Activated CD4-positive, alpha-beta T cell treated with anti-CD3 and anti-CD28 coated beads, Interleukin-2, Interleukin-6, amounts not matched to agents 100 ng/mL and 50 ng/mL, durations not matched to agents 16 hours and 8 hours (primary cell): ENCODE results near the gene GINS1.
"Not testable (repeated sequence)": the region's sequence is repeated elsewhere in the genome, so short reads cannot be mapped to it uniquely, and the experiment has no call there.

Source experiments
- DNase-seq: peaks from one replicate; pipeline ENCODE4 v3.0.0-alpha.2; 2020

The GINS1 gene

DNA sequence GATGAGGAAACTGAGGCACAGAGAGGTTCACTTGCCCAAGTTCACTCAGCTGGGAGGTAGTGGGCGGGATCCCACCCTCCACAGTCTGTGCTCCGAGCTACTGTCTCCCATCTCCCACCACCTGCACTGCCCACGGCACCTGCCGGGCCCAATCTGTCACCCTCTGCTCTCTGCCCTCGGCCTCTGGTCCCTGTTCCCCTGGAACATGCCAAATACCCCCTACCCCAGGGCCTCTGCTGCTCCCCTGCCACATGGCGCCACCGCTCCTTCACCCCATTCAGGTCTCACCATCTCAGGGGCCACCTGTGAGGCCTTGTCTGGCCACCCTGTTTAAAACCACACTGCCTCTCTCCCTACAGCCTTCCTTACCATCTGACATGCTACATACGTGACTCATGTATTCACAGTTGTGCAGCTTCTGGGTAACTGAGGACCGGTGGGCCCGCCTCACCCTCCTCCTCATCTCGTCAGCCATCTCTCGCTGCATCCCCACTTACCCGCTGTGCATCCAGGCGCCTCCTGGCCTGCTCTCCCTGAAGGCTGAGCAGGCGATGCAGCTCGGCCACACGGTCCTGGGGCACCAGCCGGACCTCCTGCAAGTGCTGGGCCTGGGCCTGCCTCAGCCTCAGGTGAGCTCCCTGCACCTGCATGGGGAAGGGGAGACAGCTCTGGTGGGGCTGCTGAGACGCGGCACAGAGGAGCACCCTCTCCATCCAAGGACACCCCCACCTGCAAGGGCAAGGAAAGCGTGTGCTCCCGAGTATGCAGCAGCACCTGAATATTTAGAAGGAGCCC lies 50.6 kb downstream of the GINS1 start:
- DNase-seq = no peak

- no peak for DNase-seq
These were observed 51.8 kb downstream of the GINS1 start for GRCh38 chr20:25459111-25459830.

DNA sequence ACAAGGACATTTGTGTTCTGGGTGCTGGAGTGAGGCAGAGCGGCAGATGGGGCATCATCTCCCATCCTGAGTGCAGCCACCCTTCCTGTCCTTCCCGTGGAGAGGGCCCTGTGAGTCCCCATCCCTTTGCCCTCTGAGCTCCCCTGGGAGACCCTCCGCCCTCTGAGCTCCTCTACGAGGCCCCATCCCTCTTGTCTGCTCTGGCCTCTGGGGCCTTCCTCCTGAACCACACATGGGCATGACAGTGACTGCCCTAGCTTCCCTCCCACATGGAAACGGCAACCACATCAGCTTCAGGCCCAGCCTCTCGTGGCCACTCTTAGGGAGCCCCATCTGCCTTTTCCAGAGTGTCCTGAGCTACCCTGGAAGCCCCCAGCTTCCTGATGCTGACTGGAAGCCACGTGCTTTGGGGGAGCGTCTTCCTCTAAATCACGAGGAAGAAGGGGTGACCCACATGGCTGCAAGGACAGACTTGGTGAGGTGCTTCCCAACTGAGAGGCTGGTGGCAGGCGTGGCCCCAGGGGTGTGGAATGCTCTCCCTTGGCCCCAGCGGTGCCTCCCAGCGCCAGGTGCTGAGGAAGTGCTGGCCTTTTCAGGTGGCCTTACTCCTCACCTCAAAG lies 52.6 kb downstream of the GINS1 start:
- DNase-seq = no peak

DNA sequence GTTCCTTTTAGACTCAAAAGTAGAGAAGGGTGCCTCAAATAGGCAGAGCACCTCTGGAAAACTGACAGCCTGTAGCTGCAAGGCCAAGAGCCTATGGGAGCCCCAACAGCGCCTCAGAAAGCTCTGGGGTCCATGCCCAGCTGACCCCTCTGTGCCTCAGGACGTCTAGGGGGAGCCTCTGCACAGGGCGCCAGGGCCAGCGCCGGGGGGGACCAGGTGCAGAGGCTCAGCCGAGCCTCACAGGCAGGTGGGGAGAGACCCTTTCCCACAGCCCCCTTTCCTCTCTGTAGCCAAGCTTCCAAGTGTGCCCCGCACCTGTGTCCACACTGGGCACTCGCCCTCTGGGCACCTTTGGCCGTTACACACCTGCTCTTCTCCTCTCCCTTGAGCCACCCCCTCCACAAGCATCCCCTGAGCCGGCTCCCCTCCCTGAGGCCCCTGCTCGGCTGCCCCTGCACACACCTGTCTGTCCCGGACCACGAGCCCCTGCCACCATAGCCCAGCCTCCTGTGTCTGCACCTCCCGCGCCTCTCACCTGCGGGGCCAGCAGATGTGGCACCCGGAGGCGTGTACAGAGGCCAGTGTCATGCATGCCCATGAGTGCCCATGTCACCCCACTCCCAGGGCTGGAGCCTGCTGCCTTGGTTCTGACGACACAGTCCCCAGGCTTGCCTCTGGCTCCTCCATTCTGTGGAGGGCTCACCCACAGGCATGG lies 53.2 kb downstream of the GINS1 start:
- DNase-seq = no peak

DNA sequence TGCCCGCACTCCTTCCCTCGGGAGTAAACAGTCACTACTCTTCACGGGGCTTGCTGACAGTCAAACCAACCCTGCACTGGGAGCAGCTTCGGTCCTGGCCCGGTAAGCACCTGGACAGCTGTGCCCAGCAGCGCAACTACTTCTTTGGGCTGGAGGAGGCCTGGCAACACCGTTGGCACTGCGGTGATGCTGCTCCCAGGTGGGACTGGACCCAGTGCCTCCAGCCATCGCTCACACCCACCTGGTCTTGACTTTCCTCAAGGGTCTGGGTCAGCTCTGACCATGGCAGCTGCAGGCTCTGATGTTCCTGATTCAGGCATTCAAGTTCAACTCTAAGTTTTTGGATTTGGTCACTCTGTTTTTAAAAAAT lies 53.8 kb downstream of the GINS1 start:
- no peak for DNase-seq

DNA sequence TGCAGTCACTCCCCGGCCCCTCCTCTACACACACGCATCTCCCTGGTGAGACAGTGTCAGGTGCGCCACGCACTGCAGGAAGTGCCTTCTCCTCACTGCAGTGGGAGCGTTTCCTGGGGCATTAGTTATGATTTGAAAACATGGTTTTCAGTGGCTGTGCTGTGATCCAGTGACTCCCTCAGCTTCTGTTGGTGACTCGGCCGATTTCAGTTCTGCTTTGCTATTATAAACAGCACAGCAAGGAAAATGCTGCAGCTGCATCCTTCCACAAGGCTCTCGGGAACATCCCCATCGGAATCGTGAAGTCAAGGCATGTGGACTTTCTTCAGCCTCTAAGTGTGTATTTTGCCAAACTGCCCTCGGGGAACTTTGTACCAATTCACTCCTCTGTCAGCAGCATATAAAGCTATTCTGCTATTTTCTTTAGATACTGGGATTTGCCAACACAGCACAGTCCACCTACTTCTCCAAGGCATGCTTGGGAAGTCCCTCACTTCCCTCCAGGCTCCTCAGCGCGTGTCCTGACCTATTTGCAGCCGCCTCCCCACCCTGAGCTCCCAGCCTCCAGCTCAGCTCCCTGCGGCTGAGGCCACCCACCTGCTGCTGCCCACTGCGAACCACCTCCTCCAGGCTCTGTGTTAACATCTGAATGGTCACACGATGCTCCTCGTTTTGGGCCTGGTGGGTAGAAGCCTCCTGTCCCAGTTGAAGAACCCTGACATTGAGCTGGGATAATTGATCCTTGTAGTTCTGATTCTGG lies 54.5 kb downstream of the GINS1 start:
- no peak for DNase-seq

- no peak for DNase-seq
These were observed 57.2 kb downstream of the GINS1 start for GRCh38 chr20:25464501-25465242.

DNA sequence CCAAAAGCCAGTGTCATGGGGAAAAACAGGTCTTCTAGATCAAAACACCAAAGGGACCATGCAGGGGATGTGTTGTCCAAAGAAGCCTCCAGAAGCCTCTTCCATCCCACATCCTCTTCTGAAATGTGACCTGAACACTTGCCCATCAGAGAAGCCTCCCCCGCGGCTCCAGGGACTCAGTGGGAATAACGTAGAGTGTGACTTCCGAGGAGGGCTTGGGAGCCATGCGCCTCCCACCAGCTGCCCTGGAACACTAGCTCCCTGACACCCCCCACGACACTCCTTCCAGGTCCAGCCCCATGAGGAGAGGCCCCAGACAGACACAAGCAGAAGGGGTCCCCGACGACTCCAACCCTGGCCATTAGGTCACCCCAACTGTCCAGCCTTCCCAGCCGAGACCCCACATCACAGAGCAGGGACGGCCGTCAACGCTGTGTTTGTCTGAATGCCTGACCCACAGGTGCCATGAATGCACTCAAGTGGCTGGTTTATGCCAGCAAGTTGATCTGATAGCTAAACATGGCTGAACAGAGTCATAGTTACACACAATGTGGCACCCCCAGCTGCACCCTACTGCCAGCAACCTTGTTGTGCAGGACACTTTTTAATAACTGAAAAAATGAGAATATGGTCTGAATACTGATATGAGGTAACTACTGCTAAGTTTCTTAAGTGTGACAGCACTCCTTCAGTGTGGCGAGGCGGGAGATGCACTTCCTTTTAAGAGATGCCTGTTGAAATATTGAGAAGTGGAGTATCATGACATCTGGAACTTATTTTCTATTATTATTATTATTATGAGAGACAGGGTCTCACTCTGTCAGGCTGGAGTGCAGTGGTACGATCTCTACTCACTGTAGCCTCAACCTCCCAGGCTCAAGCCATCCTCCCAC lies 58.0 kb downstream of the GINS1 start:
- no peak for DNase-seq

GRCh38 chr20:25466846-25467245 lies 59.4 kb downstream of the GINS1 start:
- no peak for DNase-seq

DNA sequence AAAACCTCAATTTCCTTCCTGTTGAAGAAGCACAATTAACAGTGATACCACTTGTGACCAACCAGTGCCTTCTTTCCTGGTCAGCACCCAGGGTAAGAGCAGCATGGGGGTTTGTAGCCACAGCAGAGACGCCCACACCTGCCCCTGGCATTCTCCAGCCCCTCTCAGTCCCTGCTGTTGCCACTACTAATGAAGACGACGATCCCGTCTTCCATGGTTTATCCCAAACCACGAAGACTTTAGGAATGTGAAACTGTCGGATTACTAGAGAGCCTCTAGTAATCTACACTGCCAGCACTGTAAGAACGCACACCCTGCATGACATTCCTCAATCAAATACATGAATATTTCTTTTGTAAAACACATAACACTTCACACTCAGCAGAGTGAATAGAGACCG lies 60.0 kb downstream of the GINS1 start:
- no peak for DNase-seq

GRCh38 chr20:25468126-25469075 lies 60.9 kb downstream of the GINS1 start:
- no peak for DNase-seq

DNA sequence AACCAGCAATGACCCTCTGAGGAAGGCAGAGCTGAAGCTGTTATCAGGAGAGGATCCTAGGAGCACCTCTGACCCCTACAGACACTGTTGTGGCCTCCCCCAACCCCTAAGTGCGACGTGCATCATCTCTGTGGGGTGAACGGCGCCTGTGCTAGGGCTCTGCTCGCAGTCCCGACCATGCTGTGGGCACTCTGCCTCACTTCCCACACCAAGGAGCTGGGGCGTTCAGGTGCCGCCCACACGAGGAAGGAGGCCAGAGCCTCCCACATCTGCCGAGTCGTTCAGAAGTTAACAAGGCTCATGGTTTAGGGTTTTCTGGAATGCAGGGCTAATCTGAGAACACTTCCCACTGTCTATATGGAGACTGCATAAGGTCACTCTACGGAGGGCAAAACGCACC lies 62.1 kb downstream of the GINS1 start:
- DNase-seq = no peak

DNA sequence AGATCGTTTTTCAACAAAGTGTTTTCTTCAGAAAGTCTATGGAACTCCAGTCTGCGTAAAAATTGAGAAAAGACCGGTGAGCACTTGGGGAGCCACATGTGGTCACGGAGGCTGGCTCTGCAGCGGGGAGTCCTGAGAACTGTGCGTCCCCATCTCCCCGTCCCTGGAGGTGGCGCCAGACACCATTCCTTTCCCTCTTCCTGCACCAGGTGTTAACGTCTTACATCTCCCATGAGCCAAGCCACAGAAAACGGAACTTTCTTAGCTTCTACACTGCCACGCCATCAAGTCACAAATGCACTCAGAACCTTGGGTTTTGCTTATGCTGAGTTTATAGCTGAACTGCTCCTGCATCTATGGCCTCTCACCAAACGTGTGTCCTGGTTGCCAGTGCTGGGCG lies 62.6 kb downstream of the GINS1 start:
- peak; percentile 46 for DNase-seq

DNA sequence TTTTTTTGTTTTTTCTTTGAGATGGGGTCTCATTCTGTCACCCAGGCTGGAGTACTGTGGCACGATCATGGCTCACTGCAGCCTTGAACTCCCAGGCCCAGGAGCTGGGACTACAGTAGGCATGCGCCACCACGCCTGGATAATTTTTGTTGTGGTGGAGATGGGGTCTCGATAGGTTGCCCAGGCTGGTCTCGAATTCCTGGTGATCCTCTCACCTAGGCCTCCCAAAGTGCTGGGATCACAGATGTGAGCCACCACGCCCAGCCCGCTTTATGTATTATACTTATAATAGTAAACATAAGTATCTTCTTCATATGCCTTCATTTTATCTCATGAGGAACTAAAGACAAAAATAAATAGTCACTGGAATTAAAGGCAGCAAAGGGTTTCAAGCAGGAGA lies 63.5 kb downstream of the GINS1 start:
- no peak for DNase-seq

GRCh38 chr20:25473297-25473696 lies 65.8 kb downstream of the GINS1 start:
- not testable (repeated sequence) for DNase-seq

DNA sequence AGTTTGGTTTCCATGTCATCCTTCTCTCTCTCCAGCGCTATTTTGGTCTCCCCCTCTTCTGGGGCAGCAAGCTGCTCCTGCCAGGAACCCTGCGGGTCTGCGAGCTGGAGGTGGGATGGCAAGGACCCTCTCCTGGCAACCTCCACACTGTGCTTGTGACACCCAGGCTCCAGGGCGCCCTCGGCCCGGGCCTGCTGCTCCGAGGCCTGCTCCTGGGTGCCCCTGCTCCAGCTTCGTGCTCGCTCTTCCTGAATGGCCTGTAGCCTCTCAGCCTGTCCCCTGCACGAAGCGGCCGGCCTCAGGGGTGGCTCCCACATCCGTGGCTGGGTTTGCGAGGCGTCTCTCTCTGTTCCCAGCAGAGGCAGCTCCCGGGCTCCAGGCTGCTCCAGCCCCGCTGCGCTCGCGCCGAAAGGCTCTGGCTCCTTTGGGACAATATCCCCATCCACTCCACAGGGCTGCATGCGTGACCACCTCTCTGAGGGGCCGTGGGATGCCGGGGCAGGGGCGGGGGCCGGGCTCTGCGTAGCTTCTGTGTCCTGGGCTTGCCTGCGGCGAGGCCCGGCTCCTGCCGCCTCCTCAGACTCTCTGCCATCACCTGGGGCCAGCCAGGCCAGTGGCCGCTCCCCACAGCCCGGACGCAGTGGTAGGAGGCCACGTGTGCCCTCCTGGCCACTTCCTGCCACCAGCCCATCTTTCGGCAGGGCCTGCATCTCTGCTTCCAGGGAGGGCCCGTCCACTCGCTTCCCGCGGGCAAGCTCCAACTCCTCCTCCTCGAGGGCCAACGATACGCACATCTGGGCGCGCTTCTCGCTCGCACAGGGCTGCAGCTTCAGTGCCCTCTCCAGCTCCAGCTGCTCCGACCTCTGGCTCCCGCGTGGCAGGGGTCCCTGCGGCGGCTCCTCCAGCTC lies 68.9 kb downstream of the GINS1 start:
- no peak for DNase-seq

GRCh38 chr20:25477014-25477882 lies 69.8 kb downstream of the GINS1 start:
- DNase-seq = no peak
